Upper lobe of right lung (tissue), 1 donor: Measurements from ENCODE around the gene CD37. TPM values are rescaled to one million over a fixed set of nuclear protein-coding genes. Genes with fewer than 3 reads are reported as not detected.

Experiments
- ATAC-seq: fragments of 200-7000 bp; cut with Tn5 transposase; one replicate; pipeline ENCODE4 v1.9.1; 2020; ENCODE audit warnings: mild to moderate bottlenecking, moderate library complexity
- DNase-seq: peaks from one replicate; pipeline ENCODE4 v3.0.0-alpha.2; 2020
- H3K27ac ChIP-seq: fragments of 200-600 bp; one replicate; pipeline ENCODE4 v1.8.0; 2022
- H3K27me3 ChIP-seq: fragments of 200-600 bp; one replicate; pipeline ENCODE4 v1.8.0; 2022; ENCODE audit warnings: mild to moderate bottlenecking
- H3K36me3 ChIP-seq: fragments of 200-600 bp; one replicate; pipeline ENCODE4 v1.8.0; 2022
- H3K4me1 ChIP-seq: fragments of 200-600 bp; one replicate; pipeline ENCODE4 v1.8.0; 2022
- H3K4me3 ChIP-seq: fragments of 200-600 bp; one replicate; pipeline ENCODE4 v1.8.0; 2022; ENCODE audit warnings: mild to moderate bottlenecking
- H3K9me3 ChIP-seq: fragments of 200-600 bp; one replicate; pipeline ENCODE4 v1.8.0; 2022
- CTCF ChIP-seq: fragments of 200-600 bp; IDR thresholded peaks from one replicate; pipeline ENCODE4 v1.8.0; 2022; ENCODE audit warnings: antibody characterized with exemption
- intact Hi-C: fragments of 100-400 bp; cut with DNase I; formaldehyde crosslinking; loops from one replicate; pipeline ENCODE4 v1.11.0; 2022
- microRNA-seq: library from miRNA; unstranded; fragments of <30 nt; microRNA quantifications from one replicate; pipeline ENCODE4 v1.2.0, GENCODE V29; 2020; ENCODE audit warnings: borderline microRNAs expressed
- total RNA-seq: library from RNA; stranded (reverse); fragmentation: NEBNext Ultra II Directional; extraction: Animal tissue kit (Norgen Biotek cat#: 25700); gene quantifications from one replicate; pipeline ENCODE4 v1.2.1, GENCODE V29; 2021
- donor health status: DM: no; HTN: yes; CAD: no; lungs with severe emphysema.

Gene CD37
- total RNA-seq, 1 donor from 2014 or later: 101 TPM

DNA sequence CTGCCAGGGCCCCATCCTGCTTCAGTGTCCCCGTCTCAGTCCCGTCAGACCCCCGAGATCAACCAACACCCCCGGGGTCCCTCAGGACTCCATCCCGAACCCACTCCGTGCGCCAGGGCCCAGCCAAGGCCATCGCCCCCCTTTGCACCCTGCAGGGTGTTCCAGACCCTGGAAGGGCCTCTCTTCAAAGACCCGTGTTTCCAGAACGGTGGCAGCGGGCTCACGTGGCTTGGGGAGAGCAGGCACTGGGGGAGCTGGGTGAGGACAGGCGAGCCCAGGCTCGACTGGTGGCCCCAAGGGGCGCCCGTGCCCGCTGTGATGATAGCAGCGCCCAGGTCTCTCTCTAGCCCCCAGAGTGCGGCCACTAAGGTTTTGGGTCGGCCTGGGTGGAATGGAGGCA lies 54.2 kb downstream of the CD37 start:
- Histone ChIP-seq H3K4me3 (no peak overlapping the region), H3K36me3 (no peaks in the 10 kb centered on the region), H3K27ac (no peak overlapping the region), H3K27me3 (peaks cover 9% of the 10 kb centered on the region), H3K9me3 (no peaks in the 10 kb centered on the region), H3K4me1 (no peaks in the 10 kb centered on the region)
- DNase-seq (no peak), ATAC-seq (no peak)
- intact Hi-C loops: no loop called here
- no peak for TF ChIP-seq CTCF

Small RNA genes within 50 kb of the gene (microRNA-seq; reads per million reads assigned to microRNA genes)
- gene MIR4324: not detected

Other genes starting within 250 kb of the CD37 start
- gene SNRNP70, start 250.0 kb upstream of the CD37 start, total RNA-seq: 179 TPM
- gene LIN7B, start 221.0 kb upstream of the CD37 start, total RNA-seq: 12.2 TPM
- gene C19orf73, start 216.3 kb upstream of the CD37 start, total RNA-seq: 1.5 TPM
- gene PPFIA3, start 215.9 kb upstream of the CD37 start, total RNA-seq: 10.7 TPM
- 2.2 TPM for gene HRC, start 180.0 kb upstream of the CD37 start, total RNA-seq
- gene TRPM4, start 177.6 kb upstream of the CD37 start, total RNA-seq: 44.3 TPM
- 4.5 TPM for gene SLC6A16, start 10.2 kb upstream of the CD37 start, total RNA-seq
- gene TEAD2, start 27.0 kb downstream of the CD37 start, total RNA-seq: 36.4 TPM
- not detected for gene DKKL1, start 28.5 kb downstream of the CD37 start, total RNA-seq
- gene KASH5, start 52.8 kb downstream of the CD37 start, total RNA-seq: 2.2 TPM
- not detected for gene PTH2, start 88.0 kb downstream of the CD37 start, total RNA-seq
- not detected for gene GFY, start 90.0 kb downstream of the CD37 start, total RNA-seq
- gene SLC17A7, start 106.1 kb downstream of the CD37 start, total RNA-seq: 0.69 TPM
- gene PIH1D1, start 116.4 kb downstream of the CD37 start, total RNA-seq: 64.2 TPM
- 32.3 TPM for gene ALDH16A1, start 117.8 kb downstream of the CD37 start, total RNA-seq
- gene FLT3LG, start 138.8 kb downstream of the CD37 start, total RNA-seq: 12.1 TPM
- gene RPL13A, start 152.2 kb downstream of the CD37 start, total RNA-seq: 1,829 TPM
- gene RPS11, start 161.0 kb downstream of the CD37 start, total RNA-seq: 1,616 TPM
- 320 TPM for gene FCGRT, start 177.3 kb downstream of the CD37 start, total RNA-seq
- 22.1 TPM for gene RCN3, start 192.6 kb downstream of the CD37 start, total RNA-seq
- gene NOSIP, start 245.2 kb downstream of the CD37 start, total RNA-seq: 48.7 TPM
- gene PRRG2, start 245.9 kb downstream of the CD37 start, total RNA-seq: 10.1 TPM